H1 (cell line): ENCODE measurements around the gene DIP2C. TPM values are rescaled to one million over a fixed set of nuclear protein-coding genes. Genes with fewer than 3 reads are reported as not detected.

ENCODE experiments used
- CTCF ChIA-PET: fragments of 300-600 bp; sonication (Branson Sonifier 250); formaldehyde crosslinking; loops from one replicate; lab custom pipeline; 2021; ENCODE audit not compliant: partially characterized antibody; lab: Charles Lee
- POLR2A ChIA-PET: fragments of 300-600 bp; sonication (Branson Sonifier 250); formaldehyde crosslinking; loops from one replicate; lab custom pipeline; 2021; ENCODE audit warnings: inconsistent platforms; ENCODE audit not compliant: partially characterized antibody; lab: Charles Lee
- DNase-seq, 2 experiments: peaks; one replicate each; pipeline versions ENCODE4 v3.0.0 to v3.0.0-alpha.2; 2010 to 2022; ENCODE audit warnings: low spot score in 2 of 2, low read depth in 1 of 2, mixed read lengths in 1 of 2
- FAIRE-seq: peaks from 2 replicates; lab custom pipeline; 2011; peaks lifted over from hg19 to GRCh38; lab: Jason Lieb, UNC
- H2AFZ ChIP-seq: 2 replicates; pipeline ENCODE4 v1.8.1; 2012; ENCODE audit warnings: low read length, inconsistent platforms
- H2AK5ac ChIP-seq: 2 replicates; pipeline ENCODE4 v1.6.1; 2013; ENCODE audit warnings: low read depth, low read length
- H2BK120ac ChIP-seq: replicated peaks from 2 replicates; pipeline ENCODE3; 2013; ENCODE audit warnings: low read depth, low read length, inconsistent platforms
- H2BK12ac ChIP-seq: 2 replicates; pipeline ENCODE4 v1.6.1; 2013; ENCODE audit warnings: low read depth, low read length
- H2BK15ac ChIP-seq: 2 replicates; pipeline ENCODE4 v1.6.1; 2013; ENCODE audit warnings: low read length
- H2BK20ac ChIP-seq: 2 replicates; pipeline ENCODE4 v1.6.1; 2013; ENCODE audit warnings: low read length
- H2BK5ac ChIP-seq: 2 replicates; pipeline ENCODE4 v1.6.1; 2013; ENCODE audit warnings: low read depth, low read length
- H3K14ac ChIP-seq: 2 replicates; pipeline ENCODE4 v1.6.1; 2013; ENCODE audit warnings: inconsistent platforms; ENCODE audit not compliant: insufficient read length
- H3K18ac ChIP-seq: 2 replicates; pipeline ENCODE4 v1.6.1; 2013; ENCODE audit warnings: low read length; ENCODE audit errors: extremely low read depth
- H3K23ac ChIP-seq: 2 replicates; pipeline ENCODE4 v1.6.1; 2013; ENCODE audit warnings: inconsistent platforms; ENCODE audit not compliant: insufficient read length
- H3K23me2 ChIP-seq: 2 replicates; pipeline ENCODE4 v1.6.1; 2013; ENCODE audit warnings: low read depth, low read length
- H3K27ac ChIP-seq: 2 replicates; pipeline ENCODE4 v1.6.1; 2011; ENCODE audit warnings: low read depth, low read length, inconsistent platforms
- H3K27me3 ChIP-seq, 4 experiments: replicated peaks in 1 of 4; 1 replicate in 1 of 4; 2 replicates in 3 of 4; pipeline versions ENCODE4 v1.6.1 to v1.8.1; 2011 to 2013; ENCODE audit warnings: low read length in 3 of 4, mild to moderate bottlenecking in 3 of 4, inconsistent platforms in 2 of 4, mixed read lengths in 2 of 4, moderate library complexity in 1 of 4; ENCODE audit not compliant: control insufficient read depth in 3 of 4, insufficient read depth in 3 of 4; ENCODE audit errors: extremely low read depth in 1 of 4
- H3K36me3 ChIP-seq, 4 experiments: 2 replicates each; pipeline versions ENCODE4 v1.6.1 to v1.8.1; 2011 to 2013; ENCODE audit warnings: mild to moderate bottlenecking in 4 of 4, low read length in 3 of 4, moderate library complexity in 2 of 4, control low read depth in 1 of 4, inconsistent platforms in 1 of 4; ENCODE audit not compliant: insufficient read depth in 4 of 4, control insufficient read depth in 2 of 4
- H3K4ac ChIP-seq: replicated peaks from 2 replicates; pipeline ENCODE3; 2013; ENCODE audit warnings: low read length, low read depth, mixed read lengths, inconsistent platforms; ENCODE audit not compliant: insufficient read length
- H3K4me1 ChIP-seq, 4 experiments: replicated peaks in 1 of 4; 1 replicate in 1 of 4; 2 replicates in 3 of 4; pipeline versions ENCODE4 v1.6.1 to v1.8.1; 2011 to 2013; ENCODE audit warnings: low read length in 3 of 4, inconsistent platforms in 2 of 4, mixed read lengths in 1 of 4; ENCODE audit not compliant: insufficient read depth in 4 of 4, control insufficient read depth in 3 of 4
- H3K4me2 ChIP-seq, 2 experiments: 2 replicates each; pipeline versions ENCODE4 v1.6.1 to v1.8.1; 2011 to 2013; ENCODE audit warnings: low read depth in 2 of 2, low read length in 2 of 2, control low read depth in 1 of 2, inconsistent platforms in 1 of 2, mild to moderate bottlenecking in 1 of 2; ENCODE audit not compliant: insufficient read depth in 1 of 2
- H3K4me3 ChIP-seq, 4 experiments: fragments of 200-600, 300-600 bp in 1 of 4; sonication (generic), shearing (Covaris generic), sonication (Bioruptor Twin) in 1 of 4; 2 replicates each; pipeline versions ENCODE4 v1.5.1 to v1.8.1; 2011 to 2016; ENCODE audit warnings: low read length in 4 of 4, low read depth in 3 of 4, control low read depth in 2 of 4, inconsistent platforms in 2 of 4, mild to moderate bottlenecking in 2 of 4, mixed read lengths in 1 of 4, moderate library complexity in 1 of 4; ENCODE audit not compliant: insufficient read depth in 2 of 4; ENCODE audit errors: extremely low read depth in 1 of 4
- H3K56ac ChIP-seq: replicated peaks from 2 replicates; pipeline ENCODE3; 2013; ENCODE audit warnings: low read depth, mild to moderate bottlenecking, mixed read lengths, low read length, inconsistent platforms; ENCODE audit not compliant: insufficient read length
- H3K79me1 ChIP-seq: 2 replicates; pipeline ENCODE4 v1.6.1; 2013; ENCODE audit warnings: low read depth, low read length, control low read depth
- H3K79me2 ChIP-seq, 2 experiments: 2 replicates each; pipeline versions ENCODE4 v1.6.1 to v1.8.1; 2012 to 2013; ENCODE audit warnings: low read length in 2 of 2, mild to moderate bottlenecking in 2 of 2, inconsistent platforms in 1 of 2; ENCODE audit not compliant: insufficient read depth in 2 of 2, control insufficient read depth in 1 of 2
- H3K9ac ChIP-seq, 4 experiments: replicated peaks in 1 of 4; 1 replicate in 1 of 4; 2 replicates in 3 of 4; pipeline versions ENCODE4 v1.6.1 to v1.8.1; 2011 to 2013; ENCODE audit warnings: low read depth in 3 of 4, low read length in 3 of 4, control low read depth in 2 of 4, mild to moderate bottlenecking in 2 of 4, moderate library complexity in 2 of 4, inconsistent platforms in 1 of 4; ENCODE audit errors: extremely low read depth in 1 of 4
- H3K9me3 ChIP-seq, 2 experiments: 2 replicates each; pipeline versions ENCODE4 v1.6.1 to v1.8.1; 2012 to 2013; ENCODE audit warnings: mild to moderate bottlenecking in 2 of 2, moderate library complexity in 2 of 2, control low read depth in 1 of 2, inconsistent platforms in 1 of 2, low read depth in 1 of 2, low read length in 1 of 2, mixed read lengths in 1 of 2; ENCODE audit not compliant: insufficient read depth in 2 of 2
- H4K20me1 ChIP-seq, 2 experiments: replicated peaks in 1 of 2; 2 replicates each; pipeline versions ENCODE3 to v1.8.1; 2011 to 2013; ENCODE audit warnings: inconsistent platforms in 2 of 2, low read length in 2 of 2, mild to moderate bottlenecking in 1 of 2; ENCODE audit not compliant: insufficient read depth in 2 of 2, control insufficient read depth in 1 of 2
- H4K5ac ChIP-seq: 2 replicates; pipeline ENCODE4 v1.6.1; 2013; ENCODE audit warnings: low read length, low read depth, mixed read lengths, inconsistent platforms; ENCODE audit not compliant: insufficient read length
- H4K8ac ChIP-seq: 2 replicates; pipeline ENCODE4 v1.8.0; 2013; ENCODE audit warnings: mild to moderate bottlenecking, moderate library complexity, low read length, inconsistent platforms; ENCODE audit not compliant: insufficient read depth; ENCODE audit errors: extremely low read depth
- H4K91ac ChIP-seq: replicated peaks from 2 replicates; pipeline ENCODE3; 2013; ENCODE audit warnings: low read length, mixed read lengths, inconsistent platforms; ENCODE audit not compliant: insufficient read length
- BRCA1 ChIP-seq: IDR thresholded peaks from 2 replicates; pipeline ENCODE4 v1.6.1; 2012; ENCODE audit warnings: low read depth, low read length, improper control_type of control experiment
- CBX8 ChIP-seq: fragments of 300-800, 300-1000 bp; sonication (generic); IDR thresholded peaks from 2 replicates; pipeline ENCODE4 v1.7.1; 2016; ENCODE audit warnings: low read depth, low read length, borderline replicate concordance
- CEBPB ChIP-seq: IDR thresholded peaks from 2 replicates; pipeline ENCODE4 v1.6.1; 2012; ENCODE audit warnings: low read depth, low read length
- CHD2 ChIP-seq: IDR thresholded peaks from 2 replicates; pipeline ENCODE4 v1.6.1; 2012; ENCODE audit warnings: low read length, improper control_type of control experiment
- CTBP2 ChIP-seq: IDR thresholded peaks from 2 replicates; pipeline ENCODE4 v1.7.0; 2011; ENCODE audit warnings: borderline replicate concordance, mild to moderate bottlenecking, moderate library complexity, mixed read lengths, low read length; ENCODE audit not compliant: insufficient read depth, insufficient read length
- EGR1 ChIP-seq: IDR thresholded peaks from 2 replicates; pipeline ENCODE4 v1.6.1; 2011; ENCODE audit warnings: low read depth, low read length, borderline replicate concordance
- JUN ChIP-seq: IDR thresholded peaks from 2 replicates; pipeline ENCODE4 v1.6.1; 2011; ENCODE audit warnings: low read depth, mild to moderate bottlenecking, improper control_type of control experiment, low read length
- POLR2AphosphoS5 ChIP-seq: IDR thresholded peaks from 2 replicates; pipeline ENCODE4 v1.6.1; 2011; ENCODE audit warnings: low read depth, low read length
- RBBP5 ChIP-seq: IDR thresholded peaks from 2 replicates; pipeline ENCODE4 v1.7.1; 2012; ENCODE audit warnings: low read depth, mild to moderate bottlenecking, inconsistent platforms, low read length, moderate library complexity, borderline replicate concordance
- SRF ChIP-seq: IDR thresholded peaks from 2 replicates; pipeline ENCODE4 v1.6.1; 2011; ENCODE audit warnings: mild to moderate bottlenecking, low read depth, low read length, moderate library complexity
- TCF12 ChIP-seq: IDR thresholded peaks from 2 replicates; pipeline ENCODE4 v1.6.1; 2011; ENCODE audit warnings: low read depth, mild to moderate bottlenecking, low read length
- WGBS, 2 experiments: shearing (Covaris generic) in 1 of 2; methylation state at CpG; one replicate each; pipeline versions ENCODE4 v1.1.6 to v1.1.7; 2013 to 2015; ENCODE audit warnings: low lambda C conversion rate in 2 of 2, mixed read lengths in 2 of 2, inconsistent platforms in 1 of 2, low coverage in 1 of 2, missing lambda C conversion rate in 1 of 2; ENCODE audit not compliant: insufficient replicate concordance in 2 of 2, insufficient coverage in 1 of 2, insufficient read length in 1 of 2; ENCODE audit errors: extremely low coverage in 1 of 2, missing lambda C conversion rate in 1 of 2; 5-methylcytosine and 5-hydroxymethylcytosine counted together
- polyA plus RNA-seq, 7 experiments: library from polyadenylated mRNA; depleted of rRNA in 3 of 7; stranded (reverse) in 5 of 7; unstranded in 2 of 7; fragments of >200 nt in 5 of 7; fragments of 200-250 nt in 2 of 7; gene quantifications; 1 replicate in 5 of 7; 2 replicates in 1 of 7; 4 replicates in 1 of 7; pipeline versions ENCODE4 v1.2.1 to v1.2.3, GENCODE V29; 2011 to 2013; ENCODE audit warnings: missing spikeins in 2 of 7, mixed read lengths in 2 of 7
- total RNA-seq: library from RNA; stranded (reverse); fragmentation: NEBNext Ultra II Directional; extraction: Animal tissue kit (Norgen Biotek cat#: 25700); gene quantifications from 2 replicates; pipeline ENCODE4 v1.2.1, GENCODE V29; 2021

The DIP2C gene
- total and polyA plus RNA-seq, 2 of the 8 experiments (the other 6 are each of a cell fraction or from before 2014, with no cell fraction given): 3.8 to 9.3 TPM

DNA sequence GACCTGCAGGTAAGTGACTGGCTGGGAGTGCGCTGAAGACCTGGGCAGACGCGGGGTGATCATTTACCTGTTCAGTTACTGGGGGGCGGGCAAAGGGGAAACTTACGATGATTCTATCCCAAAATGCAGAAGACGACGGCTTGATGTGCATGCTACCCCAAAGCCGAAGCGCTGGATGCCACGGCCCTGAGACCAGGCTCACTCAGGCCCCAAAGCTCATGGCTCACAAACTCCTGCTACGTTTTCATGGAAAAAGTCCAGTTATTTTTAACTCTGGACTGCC, 200.6 kb downstream of the DIP2C start:
- H3K14ac ChIP-seq: no peak overlapping the region
- H3K18ac ChIP-seq: no peak overlapping the region
- no peak overlapping the region for H2AFZ ChIP-seq
- ChIA-PET CTCF (interaction anchor here (1.2 to 2.0 kb wide), 3 partner anchors 9 to 300 kb away, joined by 3 to 6 read pairs (median 4); no protein-coding TSS in a partner anchor), POLR2A (no interaction called here)
- H3K79me2 ChIP-seq: no peaks in the 10 kb centered on the region
- no peak overlapping the region for H3K27ac ChIP-seq
- no peak for DNase-seq
- no peaks in the 10 kb centered on the region; a peak in 2 of 7 replicates for H3K27me3 ChIP-seq
- 89% methylated on average over 11 of the region's 11 CpGs; no CpG with 5 or more reads in 1 of the 2 experiments for WGBS, 2 experiments
- H3K4me2 ChIP-seq: no peak overlapping the region
- no peak overlapping the region for H3K23ac ChIP-seq
- TF ChIP-seq JUN (no peak), CEBPB (no peak), CTBP2 (no peak), EGR1 (no peak), RBBP5 (no peak), TCF12 (no peak), POLR2AphosphoS5 (no peak), SRF (no peak), CBX8 (no peak), CHD2 (no peak), BRCA1 (no peak)
- no peak overlapping the region for H2BK20ac ChIP-seq
- no peaks in the 10 kb centered on the region for H3K36me3 ChIP-seq
- no peak overlapping the region for H2BK120ac ChIP-seq
- FAIRE-seq: no peak
- no peak overlapping the region for H4K8ac ChIP-seq
- peaks cover 3 to 16% of the 10 kb centered on the region in 2 experiments for H4K20me1 ChIP-seq
- peaks cover 10 to 32% (median 15%) of the 10 kb centered on the region in 4 experiments; a peak in 6 of 7 replicates for H3K4me1 ChIP-seq
- H2BK12ac ChIP-seq: no peak overlapping the region
- no peak overlapping the region for H2BK5ac ChIP-seq
- no peaks in the 10 kb centered on the region for H3K23me2 ChIP-seq
- no peak overlapping the region for H4K91ac ChIP-seq
- no peak overlapping the region for H3K56ac ChIP-seq
- H3K4me3 ChIP-seq: no peak overlapping the region
- H2BK15ac ChIP-seq: no peak overlapping the region
- no peaks in the 10 kb centered on the region for H3K9me3 ChIP-seq
- H3K79me1 ChIP-seq: peaks cover 3% of the 10 kb centered on the region; the same call in 1 of the 2 replicates
- H2AK5ac ChIP-seq: no peak overlapping the region
- no peak overlapping the region for H3K4ac ChIP-seq
- H4K5ac ChIP-seq: no peak overlapping the region
- no peak overlapping the region for H3K9ac ChIP-seq
